RKO (cell line): ENCODE measurements around the gene CRYGN.

ENCODE experiments used
- DNase-seq: peaks from one replicate; pipeline ENCODE4 v3.0.0-alpha.2; 2016; ENCODE audit warnings: low spot score

The CRYGN gene

GRCh38 chr7:151438864-151439601, 908 bp downstream of the CRYGN start:
- DNase-seq, result no peak

GRCh38 chr7:151437866-151438516, 1.9 kb downstream of the CRYGN start:
- DNase-seq, result no peak

DNA sequence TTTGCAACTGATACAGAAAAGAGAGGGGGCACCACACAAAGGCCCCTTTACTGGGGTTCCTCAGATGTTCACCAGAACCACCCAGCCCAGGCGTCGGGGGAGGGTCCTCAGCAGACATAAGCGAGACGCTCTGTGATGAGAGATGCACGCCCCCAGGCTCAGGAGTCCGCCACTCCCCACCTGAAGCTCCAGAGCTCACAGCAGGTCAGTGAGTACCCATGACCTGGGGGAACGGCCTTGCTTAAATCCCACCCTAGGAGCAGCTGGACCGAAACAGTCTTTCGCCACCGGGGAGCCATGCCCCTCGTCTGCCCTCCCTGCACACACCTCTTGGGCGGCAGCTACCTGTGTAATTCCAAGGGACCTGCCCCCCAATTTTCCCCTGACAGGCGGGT, 2.8 kb downstream of the CRYGN start:
- no peak for DNase-seq

DNA sequence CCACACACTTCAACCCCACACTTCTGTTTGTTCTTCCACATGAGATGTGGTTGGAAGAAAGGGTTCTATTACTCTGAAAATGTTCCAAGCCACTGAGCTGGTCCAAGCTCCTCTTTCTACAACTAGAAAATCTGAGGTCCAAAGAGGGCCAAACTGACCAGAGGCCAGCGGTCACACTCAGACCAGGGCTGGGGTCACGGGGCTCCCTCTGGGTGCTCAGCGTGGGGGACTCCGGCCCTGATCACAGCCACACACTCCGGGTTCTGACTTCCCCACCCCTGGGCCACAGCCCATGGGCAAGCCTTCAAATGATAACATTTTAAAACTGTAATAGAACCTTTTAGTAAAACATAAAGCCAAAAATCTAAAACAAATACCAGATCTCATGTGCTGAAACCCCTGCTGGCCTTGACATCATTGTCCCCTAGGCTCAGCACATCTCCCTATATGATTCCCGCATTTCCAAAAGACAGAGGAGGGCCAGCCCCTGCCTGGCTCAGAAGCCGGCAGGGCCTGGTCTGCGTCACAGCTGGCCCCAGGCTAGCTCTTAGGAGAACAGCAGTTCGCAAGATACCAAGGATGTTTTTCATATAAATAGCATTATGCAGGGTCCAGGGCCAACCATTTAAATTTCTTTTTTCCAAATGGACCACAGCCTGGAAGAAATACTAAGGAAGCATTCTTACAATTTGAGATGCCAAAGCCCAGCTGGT, 3.3 kb downstream of the CRYGN start:
- no peak for DNase-seq

DNA sequence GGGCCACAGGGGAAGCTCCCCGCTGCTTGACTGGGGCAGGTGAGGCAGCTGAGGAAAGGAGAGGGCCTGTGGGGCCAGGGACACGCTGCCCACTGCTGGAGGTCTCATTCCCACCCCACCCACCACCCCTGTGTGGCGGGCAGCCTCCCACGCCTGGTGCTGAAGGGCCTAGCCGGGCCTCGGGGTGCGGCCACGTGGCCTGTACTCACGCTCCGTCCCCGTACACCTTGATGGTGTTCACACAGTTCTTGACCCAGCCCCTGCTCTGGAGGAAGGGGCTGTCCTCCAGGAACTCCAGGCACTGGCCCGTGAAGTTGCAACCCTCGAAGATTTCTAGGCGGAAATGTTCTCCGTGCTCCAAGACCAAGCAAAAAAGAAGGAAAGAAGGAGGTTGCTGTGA, 4.0 kb downstream of the CRYGN start:
- no peak for DNase-seq

DNA sequence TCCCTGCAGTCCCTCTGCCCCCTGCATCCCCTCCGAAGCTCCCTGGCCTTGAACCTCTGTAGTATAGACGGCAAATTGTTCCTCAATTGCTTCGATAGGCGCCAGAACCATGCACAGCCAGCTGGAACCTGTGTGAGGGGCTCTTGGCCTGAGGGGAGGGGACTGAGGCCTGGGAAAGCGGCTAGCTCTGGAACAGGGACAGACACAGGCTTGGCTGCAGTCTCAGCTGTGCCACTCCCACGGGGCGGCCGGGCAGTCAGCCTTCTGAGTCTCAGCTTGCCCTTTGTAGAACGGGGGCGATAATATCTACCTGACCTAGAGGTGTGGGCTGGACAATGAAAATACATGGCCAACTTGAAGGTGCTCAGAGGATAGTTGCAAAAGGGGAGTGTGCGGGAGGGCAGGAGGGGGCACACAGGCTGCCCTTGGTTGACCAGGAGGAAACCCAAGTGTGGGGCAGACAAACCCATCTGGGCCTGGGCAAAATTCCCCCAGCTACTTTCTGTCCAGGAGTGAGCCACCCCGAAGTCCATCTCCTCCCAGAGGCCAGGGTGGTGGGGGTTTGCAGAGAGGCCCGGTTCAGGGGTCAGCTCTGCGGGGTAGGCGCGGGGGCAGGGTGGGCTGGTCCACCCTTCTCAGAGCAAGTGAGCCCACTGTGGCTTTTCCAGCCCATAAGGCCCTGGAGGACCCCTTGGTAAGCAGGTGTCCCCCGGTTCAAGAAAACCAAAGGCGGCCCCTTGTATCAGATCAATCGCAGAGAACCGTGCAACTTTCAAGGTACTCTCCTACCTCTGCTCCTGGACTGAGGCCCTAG, 4.6 kb downstream of the CRYGN start:
- DNase-seq, result no peak

- no peak for DNase-seq
These were observed 5.4 kb downstream of the CRYGN start for GRCh38 chr7:151434549-151434948.

DNA sequence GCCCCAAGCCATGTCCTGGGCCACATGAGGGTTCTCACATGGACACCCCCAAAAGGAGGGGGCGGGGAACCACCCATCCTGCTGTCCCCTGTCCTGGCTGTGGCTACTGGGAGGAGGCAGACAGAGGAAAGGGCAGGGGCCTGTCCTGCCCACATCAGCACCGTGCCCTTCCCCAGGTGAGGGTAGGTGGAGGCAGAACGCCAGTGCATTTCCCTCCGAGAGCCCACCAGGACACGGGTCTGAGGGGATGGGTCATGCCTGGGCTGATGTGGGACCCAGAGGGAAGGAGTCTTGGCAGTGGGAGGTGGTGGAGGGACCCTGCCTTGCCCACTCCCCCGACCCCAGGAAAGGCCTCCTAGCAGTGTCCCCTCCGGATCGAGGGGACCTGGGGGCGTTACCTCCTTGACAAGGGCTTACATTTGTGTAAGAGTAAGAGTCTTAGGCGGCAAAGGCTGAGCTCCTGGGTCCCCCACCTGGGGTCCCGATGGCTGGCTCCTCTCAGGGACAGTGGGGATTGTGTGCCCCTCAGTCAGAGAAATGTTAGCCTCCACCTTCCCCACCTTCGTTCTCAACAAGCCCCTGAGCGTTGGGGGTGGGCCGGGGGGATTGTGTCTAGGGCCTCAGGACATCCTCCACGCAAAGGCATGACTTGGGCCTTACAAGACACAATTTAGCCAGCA, 6.1 kb downstream of the CRYGN start:
- no peak for DNase-seq

DNA sequence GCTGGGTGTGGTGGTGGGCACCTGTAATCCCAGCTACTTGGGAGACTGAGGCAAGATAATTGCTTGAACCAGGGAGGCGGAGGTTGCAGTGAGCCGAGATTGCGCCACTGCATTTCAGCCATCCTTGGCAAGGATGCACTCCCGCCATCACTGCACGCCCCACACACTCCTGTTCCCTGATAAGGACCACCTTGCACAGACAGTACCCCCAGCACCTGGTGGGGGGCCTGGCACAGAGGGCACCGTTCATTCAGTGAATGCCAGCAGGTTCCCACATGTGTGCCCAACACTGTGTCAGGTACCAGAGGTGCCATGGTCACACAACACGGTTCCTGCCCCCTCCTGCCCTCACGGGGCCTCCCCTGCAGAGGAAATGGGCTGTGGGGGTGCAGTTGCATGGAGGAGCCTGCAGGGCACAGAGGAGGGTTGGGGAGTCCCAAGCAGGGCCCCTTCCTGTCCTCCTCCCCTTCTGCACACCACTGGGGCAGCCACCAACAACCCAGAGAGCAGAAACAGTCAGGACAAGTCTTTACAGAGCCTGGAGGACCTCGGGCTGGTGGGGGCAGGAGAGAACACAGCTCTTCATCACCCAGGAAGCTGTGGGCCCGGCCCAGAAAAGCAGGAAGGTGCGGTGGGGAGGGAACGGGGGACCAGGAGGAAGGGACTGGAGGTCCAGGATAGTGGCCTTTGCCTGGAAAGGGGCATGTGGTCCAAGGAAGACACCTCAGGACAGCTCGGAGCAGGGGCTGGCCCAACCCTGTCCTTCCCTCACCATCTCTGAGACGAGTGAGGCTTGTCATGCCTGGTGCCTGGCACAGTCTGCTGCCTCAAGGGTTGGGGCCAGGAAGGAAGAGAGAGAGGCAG, 7.1 kb downstream of the CRYGN start:
- DNase-seq, result no peak

GRCh38 chr7:151431768-151432311, 8.1 kb downstream of the CRYGN start:
- DNase-seq, result no peak

- no peak for DNase-seq
These were observed 8.6 kb downstream of the CRYGN start for GRCh38 chr7:151431281-151431767.

DNA sequence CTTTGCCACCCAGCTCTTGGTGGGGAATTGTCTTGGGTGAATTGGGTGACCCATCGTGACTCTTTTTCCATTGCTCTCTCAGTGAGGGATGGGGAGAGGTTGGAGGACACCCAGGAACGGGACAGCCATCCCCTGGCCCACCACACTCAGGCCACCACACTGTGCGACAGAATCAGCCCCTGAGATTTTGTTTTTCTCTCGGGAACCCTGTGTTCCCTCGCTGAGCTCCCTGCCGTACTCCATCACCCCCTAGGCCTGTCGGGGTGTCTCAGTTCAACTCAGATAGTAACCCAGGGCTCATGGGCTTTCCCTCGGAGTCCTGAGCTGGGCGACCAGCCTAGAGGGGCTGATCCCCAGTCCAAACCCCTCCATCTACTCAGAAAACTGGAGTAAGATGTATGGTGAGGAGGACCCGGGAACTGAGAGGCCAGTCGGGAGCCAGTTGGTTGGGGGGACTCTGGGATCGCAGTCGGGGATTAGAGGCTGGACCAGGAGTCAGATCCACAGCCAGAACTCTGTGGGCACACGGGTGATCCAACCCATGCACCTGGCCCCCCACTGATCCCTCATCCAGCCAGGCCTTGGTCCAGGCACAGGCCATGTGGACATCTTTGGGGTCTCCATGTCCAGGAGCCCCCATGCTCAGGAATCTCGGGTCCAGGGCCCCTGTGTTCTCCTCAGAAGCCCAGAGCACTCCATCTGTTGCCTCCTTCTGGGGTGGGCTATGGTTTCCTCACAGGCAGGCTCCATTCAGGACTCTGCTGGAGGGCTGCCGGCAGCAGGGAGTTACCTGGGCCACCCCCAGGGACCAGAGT, 9.3 kb downstream of the CRYGN start:
- DNase-seq, result no peak

DNA sequence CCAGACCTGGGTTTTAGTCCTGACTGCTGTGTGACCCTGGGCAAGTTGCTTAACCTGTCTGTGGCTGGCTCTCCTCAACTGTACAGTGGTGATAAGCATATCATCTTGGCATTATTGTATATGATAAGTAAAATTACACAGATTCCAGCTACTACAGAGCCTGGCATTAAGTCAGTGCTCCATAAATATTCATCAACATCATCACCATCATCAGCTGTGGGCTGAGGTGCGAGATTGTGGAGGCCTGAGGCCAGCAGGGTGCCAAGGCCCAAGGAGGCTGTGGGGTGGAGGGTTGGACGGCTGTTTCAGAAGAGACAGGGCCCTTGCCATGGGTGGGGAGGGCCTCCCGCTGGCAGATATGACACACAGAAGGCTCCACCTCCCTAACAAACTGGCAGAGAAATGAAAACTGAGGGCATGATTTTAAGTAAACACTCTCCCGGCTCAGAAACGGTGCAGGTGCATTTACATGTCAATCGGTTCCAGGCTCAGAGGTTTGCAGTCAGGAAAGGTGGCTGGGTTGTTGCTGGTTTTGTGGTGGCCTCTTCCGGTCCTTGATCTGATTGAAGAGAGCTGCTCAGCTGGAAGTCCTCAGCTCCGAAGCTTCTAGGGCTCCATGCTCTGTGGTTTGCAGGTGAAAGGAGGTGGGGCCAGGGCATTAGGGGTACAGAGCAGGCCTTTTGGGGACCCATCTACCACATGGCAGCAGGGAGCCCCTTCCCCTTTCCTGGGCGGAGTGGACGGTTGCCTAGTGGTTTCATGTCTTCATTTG, 10.2 kb downstream of the CRYGN start:
- no peak for DNase-seq

GRCh38 chr7:151429237-151429559, 10.7 kb downstream of the CRYGN start:
- DNase-seq, result no peak

DNA sequence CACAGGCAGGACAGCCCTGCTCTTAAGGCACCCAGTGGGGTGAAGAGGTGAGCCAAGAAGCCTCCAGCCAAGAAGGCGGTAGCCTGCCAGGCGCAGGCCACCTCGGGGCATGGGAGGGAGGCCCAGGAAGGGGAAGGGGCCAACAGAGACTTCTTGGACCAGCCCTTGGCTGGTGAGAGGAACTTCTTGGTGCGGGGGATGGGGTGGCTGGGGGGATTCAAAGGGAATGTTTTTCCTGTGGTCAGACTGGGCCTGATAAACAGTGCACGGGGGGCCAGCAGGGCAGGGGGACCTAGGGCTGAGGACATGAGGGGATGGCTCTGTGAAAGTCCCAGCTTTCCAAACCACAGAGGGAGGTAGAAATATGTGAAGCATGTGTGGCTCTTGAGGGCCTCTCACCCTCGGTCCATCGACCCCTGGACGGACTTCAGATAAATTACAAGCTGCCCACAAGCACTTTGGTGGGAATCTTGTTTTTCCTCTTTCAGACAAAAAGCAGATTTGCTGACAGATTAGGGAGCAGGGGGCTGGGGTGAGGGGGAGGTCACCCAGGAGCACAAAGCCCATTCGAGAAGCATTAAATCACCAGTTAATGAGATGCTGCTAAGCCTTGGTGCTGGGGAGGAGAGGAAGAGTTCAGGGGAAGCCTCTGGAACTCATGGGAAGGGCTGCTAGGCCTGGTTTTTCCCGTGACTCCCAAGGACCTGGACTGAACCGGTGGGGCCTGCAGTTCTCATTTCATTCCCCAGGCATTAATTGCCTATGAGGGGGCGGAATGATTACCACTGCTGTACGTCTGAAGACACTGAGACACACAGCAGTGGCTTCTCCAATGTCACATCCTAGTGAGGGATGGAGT, 11.3 kb downstream of the CRYGN start:
- DNase-seq, result no peak

DNA sequence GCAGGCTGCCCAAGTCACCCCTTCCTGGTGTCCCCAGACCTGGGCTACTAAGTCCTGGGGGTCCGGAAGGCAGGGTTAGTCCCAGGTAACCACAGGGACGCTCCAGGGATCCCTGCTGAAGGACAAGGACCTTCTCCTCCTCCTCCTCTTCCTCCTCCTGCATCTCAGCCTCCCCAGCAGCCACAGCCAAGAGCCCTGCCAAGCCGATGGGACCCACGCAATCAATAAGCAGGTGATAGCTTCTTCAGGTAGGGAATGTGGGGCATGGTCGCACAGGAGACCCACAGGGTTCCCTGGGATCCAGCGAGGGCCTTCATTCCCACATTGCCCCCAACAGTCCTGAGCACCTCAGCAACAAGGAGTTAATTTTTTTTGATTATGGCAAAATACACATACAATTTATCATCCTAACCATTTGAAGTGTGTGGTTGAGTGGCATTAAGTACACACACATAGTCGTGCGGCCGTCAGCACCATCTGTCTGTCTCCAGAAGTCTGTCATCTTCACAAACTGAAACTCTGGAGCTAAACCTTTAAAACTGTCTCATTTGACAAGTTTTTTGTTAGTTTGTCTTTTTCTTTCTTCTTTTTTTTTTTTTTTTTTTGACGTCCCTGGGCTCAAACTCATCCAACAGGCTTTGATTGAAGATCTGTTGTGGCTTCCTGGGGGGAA, 12.1 kb downstream of the CRYGN start:
- DNase-seq, result no peak
